Ishikawa (cell line): ENCODE data around the gene TPCN2.

ENCODE experiments used
- CEBPB ChIP-seq: IDR thresholded peaks from 2 replicates; pipeline ENCODE4 v1.6.1; 2012
- CREB1 ChIP-seq: IDR thresholded peaks from 2 replicates; pipeline ENCODE4 v1.6.1; 2012; ENCODE audit warnings: low read depth
- EP300 ChIP-seq: IDR thresholded peaks from 2 replicates; pipeline ENCODE4 v1.6.1; 2012; ENCODE audit warnings: borderline replicate concordance
- NFIC ChIP-seq: IDR thresholded peaks from 2 replicates; pipeline ENCODE4 v1.6.1; 2012
- TCF12 ChIP-seq: IDR thresholded peaks from 2 replicates; pipeline ENCODE4 v1.6.1; 2012; ENCODE audit warnings: low read depth
- TEAD4 ChIP-seq: IDR thresholded peaks from 2 replicates; pipeline ENCODE4 v1.6.1; 2012
- YY1 ChIP-seq: IDR thresholded peaks from 2 replicates; pipeline ENCODE4 v1.6.1; 2012; ENCODE audit warnings: low read depth
- TF ChIP-seq, protein P1 (sequence below): IDR thresholded peaks from 2 replicates; pipeline ENCODE4 v1.6.1; 2012
- TF ChIP-seq, protein P2 (sequence below): IDR thresholded peaks from 2 replicates; pipeline ENCODE4 v1.6.1; 2012

DNA sequence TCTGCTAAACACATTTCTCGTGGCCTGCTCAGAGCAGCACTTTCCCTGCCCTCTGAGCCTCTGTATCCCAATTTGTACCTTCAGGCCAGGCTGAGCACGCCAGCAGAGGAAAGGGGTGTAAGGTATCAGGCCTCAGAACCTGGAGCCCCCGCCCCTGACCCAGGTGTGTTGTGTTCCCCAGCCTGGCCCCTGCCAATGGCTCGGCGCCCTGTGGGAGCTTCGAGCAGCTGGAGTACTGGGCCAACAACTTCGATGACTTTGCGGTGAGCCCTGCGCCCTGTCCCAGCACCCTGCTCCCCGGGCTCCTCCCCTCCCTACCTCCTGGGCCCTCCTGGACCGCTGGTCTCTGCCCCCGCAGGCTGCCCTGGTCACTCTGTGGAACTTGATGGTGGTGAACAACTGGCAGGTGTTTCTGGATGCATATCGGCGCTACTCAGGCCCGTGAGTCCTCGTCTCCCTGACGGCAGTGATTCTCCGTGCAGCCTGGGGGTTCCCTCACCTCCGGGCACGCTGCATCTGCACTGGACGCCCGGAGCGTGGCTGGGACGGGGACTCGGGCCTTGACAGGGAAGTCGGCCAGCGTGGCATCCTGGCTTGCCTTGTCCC lies 36.9 kb downstream of the TPCN2 start:
- no peak for TF ChIP-seq NFIC
- TF ChIP-seq, protein P1, sequence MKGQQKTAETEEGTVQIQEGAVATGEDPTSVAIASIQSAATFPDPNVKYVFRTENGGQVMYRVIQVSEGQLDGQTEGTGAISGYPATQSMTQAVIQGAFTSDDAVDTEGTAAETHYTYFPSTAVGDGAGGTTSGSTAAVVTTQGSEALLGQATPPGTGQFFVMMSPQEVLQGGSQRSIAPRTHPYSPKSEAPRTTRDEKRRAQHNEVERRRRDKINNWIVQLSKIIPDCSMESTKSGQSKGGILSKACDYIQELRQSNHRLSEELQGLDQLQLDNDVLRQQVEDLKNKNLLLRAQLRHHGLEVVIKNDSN = no peak
- no peak for TF ChIP-seq CEBPB
- TF ChIP-seq, protein P2, sequence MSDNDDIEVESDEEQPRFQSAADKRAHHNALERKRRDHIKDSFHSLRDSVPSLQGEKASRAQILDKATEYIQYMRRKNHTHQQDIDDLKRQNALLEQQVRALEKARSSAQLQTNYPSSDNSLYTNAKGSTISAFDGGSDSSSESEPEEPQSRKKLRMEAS = no peak
- no peak for TF ChIP-seq TCF12
- TF ChIP-seq CREB1 = no peak
- no peak for TF ChIP-seq TEAD4
- no peak for TF ChIP-seq YY1
- no peak for TF ChIP-seq EP300
